ENCODE results near the gene ARHGEF19. TPM values are rescaled to one million over a fixed set of nuclear protein-coding genes. Genes with fewer than 3 reads are reported as not detected.

Gene ARHGEF19
- total RNA-seq, 2 experiments from 2014 or later, result 4.4 to 4.5 TPM

DNA sequence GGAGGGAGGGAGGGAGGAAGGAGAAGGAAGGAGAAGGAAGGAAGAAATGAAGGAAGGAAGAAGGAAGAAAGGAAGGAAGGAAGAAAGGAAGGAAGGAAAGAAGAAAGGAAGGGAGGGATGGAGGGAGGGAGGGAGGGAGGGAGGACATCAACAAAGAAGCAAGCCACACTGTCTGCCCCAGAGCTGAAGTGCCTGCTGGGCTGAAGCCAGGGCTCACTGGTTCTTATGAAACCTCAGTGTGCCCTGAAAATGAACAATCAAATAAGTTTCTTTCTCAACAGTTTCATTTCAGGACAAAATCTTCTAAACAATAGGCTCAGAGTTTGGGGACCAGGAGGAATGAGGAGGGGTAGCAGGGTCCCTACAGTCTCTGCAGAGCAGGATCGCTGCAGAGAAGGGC lies 21.1 kb downstream of the ARHGEF19 start:
- Mint-ChIP-seq H3K36me3 (no peaks in the 10 kb centered on the region), H3K4me3 (no peak overlapping the region), H3K27ac (no peak overlapping the region), H3K27me3 (peaks cover 15% of the 10 kb centered on the region), H3K9me3 (no peaks in the 10 kb centered on the region), H3K4me1 (no peaks in the 10 kb centered on the region)
- DNase-seq, result no peak

GRCh38 chr1:16189921-16190621 lies 22.4 kb downstream of the ARHGEF19 start:
- H3K27ac Mint-ChIP-seq, result no peak overlapping the region
- no peak for DNase-seq
- no peaks in the 10 kb centered on the region for H3K9me3 Mint-ChIP-seq
- H3K27me3 Mint-ChIP-seq, result peaks cover 15% of the 10 kb centered on the region
- no peaks in the 10 kb centered on the region for H3K36me3 Mint-ChIP-seq
- H3K4me1 Mint-ChIP-seq, result no peaks in the 10 kb centered on the region
- no peak overlapping the region for H3K4me3 Mint-ChIP-seq

DNA sequence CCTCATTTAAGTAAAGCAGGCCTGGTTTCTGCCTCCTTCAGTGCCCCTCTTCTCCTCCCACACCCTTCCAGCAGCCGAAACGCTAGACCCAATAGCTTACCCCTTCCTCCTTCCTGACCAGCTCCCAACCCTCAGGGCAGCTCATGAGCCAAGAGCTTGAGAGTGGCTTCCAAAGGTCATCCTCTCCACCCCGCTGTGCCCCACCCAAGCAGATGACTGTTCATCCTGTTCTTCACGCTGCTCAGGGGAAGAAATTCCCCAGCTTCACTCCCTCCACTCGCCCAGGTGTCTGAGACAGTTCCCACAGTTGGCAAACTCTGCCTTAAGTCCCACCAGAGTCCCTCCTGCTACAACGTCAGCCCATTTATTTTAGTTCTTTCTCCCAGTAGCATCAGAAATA lies 23.4 kb downstream of the ARHGEF19 start:
- no peak overlapping the region for H3K4me3 Mint-ChIP-seq
- no peak for DNase-seq
- H3K36me3 Mint-ChIP-seq, result no peaks in the 10 kb centered on the region
- H3K4me1 Mint-ChIP-seq, result no peaks in the 10 kb centered on the region
- H3K27ac Mint-ChIP-seq, result no peak overlapping the region
- no peaks in the 10 kb centered on the region for H3K9me3 Mint-ChIP-seq
- peaks cover 15% of the 10 kb centered on the region for H3K27me3 Mint-ChIP-seq

DNA sequence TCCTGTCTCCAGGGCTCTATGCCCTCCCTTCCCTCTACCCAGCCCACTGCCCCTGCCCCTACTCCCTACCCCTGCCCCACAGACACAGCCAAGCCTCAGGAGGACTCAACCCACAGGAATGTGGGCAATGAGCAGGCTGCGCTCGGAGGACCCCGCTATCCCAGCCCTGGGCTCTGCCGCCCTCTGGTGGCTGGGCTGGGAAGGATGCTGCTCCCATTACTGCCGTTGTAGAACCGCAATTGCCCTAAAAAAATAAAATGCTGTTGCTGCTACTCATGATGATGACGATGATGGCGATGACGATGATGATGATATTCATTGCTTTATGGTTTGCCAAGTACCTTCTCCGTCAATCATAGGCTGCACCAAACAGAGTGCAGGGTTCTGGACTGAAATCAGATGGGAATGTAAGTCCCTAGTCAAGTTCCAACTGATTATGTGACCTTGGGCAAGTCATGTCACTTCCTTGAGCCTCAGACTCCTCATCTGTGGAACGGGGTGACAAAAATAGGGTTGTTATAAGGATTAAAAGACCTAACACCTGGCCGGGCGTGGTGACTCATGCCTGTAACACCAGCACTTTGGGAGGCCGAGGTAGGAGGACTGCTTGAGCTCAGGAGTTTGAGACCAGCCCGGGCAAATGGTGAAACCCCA lies 24.6 kb downstream of the ARHGEF19 start:
- H3K4me3 Mint-ChIP-seq, result no peak overlapping the region
- no peaks in the 10 kb centered on the region for H3K4me1 Mint-ChIP-seq
- H3K9me3 Mint-ChIP-seq, result no peaks in the 10 kb centered on the region

GRCh38 chr1:16186655-16187235 lies 25.7 kb downstream of the ARHGEF19 start:
- H3K27me3 Mint-ChIP-seq, result peaks cover 15% of the 10 kb centered on the region
- no peak for DNase-seq
- H3K36me3 Mint-ChIP-seq, result no peaks in the 10 kb centered on the region
- H3K27ac Mint-ChIP-seq, result no peak overlapping the region
- H3K4me1 Mint-ChIP-seq, result no peaks in the 10 kb centered on the region
- H3K4me3 Mint-ChIP-seq, result no peak overlapping the region
- H3K9me3 Mint-ChIP-seq, result no peaks in the 10 kb centered on the region

More for the DNA sequence above, 24.6 kb downstream of the ARHGEF19 start:
- Mint-ChIP-seq H3K27ac (no peak overlapping the region), H3K27me3 (peaks cover 15% of the 10 kb centered on the region), H3K36me3 (no peaks in the 10 kb centered on the region)
- DNase-seq, result peak; percentile 74

DNA sequence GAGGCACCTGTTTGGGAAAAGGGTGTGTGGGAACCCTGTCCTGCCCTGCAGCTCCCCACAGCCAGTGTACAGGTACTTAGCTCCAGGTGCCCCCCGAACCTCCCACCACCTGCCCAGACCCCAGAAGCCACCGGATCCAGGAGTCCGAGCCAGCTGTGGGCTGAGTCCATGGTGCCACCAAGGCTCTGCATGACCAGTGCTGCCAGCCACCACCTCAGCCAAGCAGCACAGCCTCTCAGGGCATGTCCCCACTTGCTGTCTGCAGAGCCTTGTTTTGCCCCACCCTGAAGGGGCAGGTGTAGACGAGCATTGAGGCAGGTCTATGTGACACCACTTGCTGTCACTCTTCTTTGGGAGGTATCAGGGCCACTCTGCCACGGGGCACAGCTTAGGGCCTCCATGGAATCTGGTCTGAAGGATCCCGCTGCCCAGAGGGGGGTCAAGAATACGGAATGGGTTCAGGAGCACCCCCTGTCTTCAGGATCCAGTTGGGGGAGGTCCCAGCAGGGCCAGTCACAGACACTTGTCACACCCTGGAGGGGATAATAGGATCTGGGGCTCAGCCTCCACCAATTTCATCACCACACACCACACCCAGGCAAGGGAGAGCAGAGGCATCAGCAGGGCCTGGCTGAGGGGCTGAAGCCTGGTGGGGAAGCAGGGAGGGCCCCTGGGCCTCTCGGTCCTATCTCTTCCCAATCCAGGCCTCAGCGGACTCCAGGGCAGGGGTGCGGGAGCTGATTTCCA lies 27.7 kb downstream of the ARHGEF19 start:
- H3K9me3 Mint-ChIP-seq, result no peaks in the 10 kb centered on the region
- H3K4me3 Mint-ChIP-seq, result no peak overlapping the region
- no peak for DNase-seq
- no peaks in the 10 kb centered on the region for H3K36me3 Mint-ChIP-seq
- H3K27me3 Mint-ChIP-seq, result peaks cover 15% of the 10 kb centered on the region
- no peaks in the 10 kb centered on the region for H3K4me1 Mint-ChIP-seq
- H3K27ac Mint-ChIP-seq, result no peak overlapping the region

- H3K36me3 Mint-ChIP-seq, result no peaks in the 10 kb centered on the region
- no peak overlapping the region for H3K4me3 Mint-ChIP-seq
- peaks cover 12% of the 10 kb centered on the region for H3K27me3 Mint-ChIP-seq
- H3K9me3 Mint-ChIP-seq, result no peaks in the 10 kb centered on the region
- no peak for DNase-seq
- H3K27ac Mint-ChIP-seq, result no peak overlapping the region
- no peaks in the 10 kb centered on the region for H3K4me1 Mint-ChIP-seq
These were observed 28.5 kb downstream of the ARHGEF19 start for GRCh38 chr1:16183765-16184556.

- Mint-ChIP-seq H3K9me3 (no peaks in the 10 kb centered on the region), H3K27ac (no peak overlapping the region), H3K4me3 (no peak overlapping the region), H3K4me1 (no peaks in the 10 kb centered on the region), H3K36me3 (no peaks in the 10 kb centered on the region), H3K27me3 (peaks cover 4% of the 10 kb centered on the region)
- DNase-seq, result no peak
These were observed 29.3 kb downstream of the ARHGEF19 start for GRCh38 chr1:16183179-16183578.

GRCh38 chr1:16181887-16182719 lies 30.3 kb downstream of the ARHGEF19 start:
- Mint-ChIP-seq H3K9me3 (no peaks in the 10 kb centered on the region), H3K36me3 (no peaks in the 10 kb centered on the region), H3K27me3 (no peaks in the 10 kb centered on the region), H3K4me1 (no peaks in the 10 kb centered on the region), H3K4me3 (no peak overlapping the region), H3K27ac (no peak overlapping the region)
- no peak for DNase-seq

DNA sequence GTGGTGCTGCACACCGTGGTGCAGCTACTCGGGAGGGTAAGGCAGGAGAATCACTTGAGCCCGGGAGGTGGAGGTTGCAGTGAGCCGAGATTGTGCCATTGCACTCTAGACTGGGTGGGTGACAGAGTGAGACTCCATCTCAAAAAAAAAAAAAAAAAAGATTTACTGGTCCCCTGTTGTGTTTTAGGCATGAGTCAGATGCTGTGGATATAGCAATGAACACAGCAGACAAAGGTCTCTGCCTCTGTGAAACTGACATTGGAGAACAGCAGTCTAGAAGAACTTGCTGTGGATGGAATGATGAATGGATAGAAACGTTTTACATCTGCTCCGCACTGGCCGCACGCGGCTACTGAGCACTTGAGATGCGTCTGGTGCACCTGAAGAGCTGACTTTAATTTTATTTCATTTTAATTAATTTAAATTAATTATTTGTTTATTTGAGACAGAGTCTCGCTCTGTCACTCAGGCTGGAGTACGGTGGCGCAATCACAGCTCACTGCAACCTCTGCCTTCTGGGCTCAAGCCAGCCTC lies 32.1 kb downstream of the ARHGEF19 start:
- Mint-ChIP-seq H3K27ac (no peak overlapping the region), H3K36me3 (no peaks in the 10 kb centered on the region), H3K4me1 (no peaks in the 10 kb centered on the region), H3K9me3 (no peaks in the 10 kb centered on the region), H3K27me3 (no peaks in the 10 kb centered on the region), H3K4me3 (no peak overlapping the region)
- no peak for DNase-seq

- Mint-ChIP-seq H3K27me3 (no peaks in the 10 kb centered on the region), H3K9me3 (no peaks in the 10 kb centered on the region), H3K36me3 (no peaks in the 10 kb centered on the region), H3K4me3 (no peak overlapping the region), H3K27ac (no peak overlapping the region), H3K4me1 (no peaks in the 10 kb centered on the region)
- DNase-seq, result no peak
These were observed 33.6 kb downstream of the ARHGEF19 start for GRCh38 chr1:16178596-16179497.

GRCh38 chr1:16177306-16177705 lies 35.1 kb downstream of the ARHGEF19 start:
- Mint-ChIP-seq H3K4me3 (no peak overlapping the region), H3K4me1 (no peaks in the 10 kb centered on the region), H3K27ac (no peak overlapping the region), H3K9me3 (no peaks in the 10 kb centered on the region), H3K36me3 (no peaks in the 10 kb centered on the region), H3K27me3 (no peaks in the 10 kb centered on the region)
- no peak for DNase-seq

GRCh38 chr1:16176653-16177052 lies 35.8 kb downstream of the ARHGEF19 start:
- Mint-ChIP-seq H3K27me3 (no peaks in the 10 kb centered on the region), H3K36me3 (no peaks in the 10 kb centered on the region), H3K4me3 (no peak overlapping the region), H3K9me3 (no peaks in the 10 kb centered on the region), H3K4me1 (no peaks in the 10 kb centered on the region), H3K27ac (no peak overlapping the region)
- DNase-seq, result no peak

Measured in activated naive CD8-positive, alpha-beta T cell treated with anti-CD3 and anti-CD28 coated beads for 36 hours (primary cell).